AG04450 (cell line): Measurements from ENCODE around the gene ACAT1. TPM values are rescaled to one million over a fixed set of nuclear protein-coding genes. Genes with fewer than 3 reads are reported as not detected.
"Not testable (repeated sequence)": the region's sequence is repeated elsewhere in the genome, so short reads cannot be mapped to it uniquely, and the experiment has no call there.

Experiments
- CTCF ChIA-PET: fragments of 300-600, 350-600 bp; formaldehyde crosslinking; extraction: SDS; loops from one replicate; lab custom pipeline; 2022; ENCODE audit warnings: antibody characterized with exemption, inconsistent platforms; lab: Charles Lee
- POLR2A ChIA-PET: fragments of 350-600 bp; formaldehyde crosslinking; extraction: SDS; loops from one replicate; lab custom pipeline; 2021; ENCODE audit warnings: antibody characterized with exemption, inconsistent platforms; lab: Yijun Ruan, JAX
- DNase-seq: peaks from one replicate; pipeline ENCODE4 v3.0.0-alpha.2; 2011; ENCODE audit warnings: low read depth, low spot score
- H3K27ac ChIP-seq: one replicate; pipeline ENCODE4 v1.5.1; 2012; ENCODE audit warnings: low read depth, low read length, control low read depth
- H3K27me3 ChIP-seq: one replicate; pipeline ENCODE4 v1.6.0; 2012; ENCODE audit warnings: low read length; ENCODE audit not compliant: control insufficient read depth, insufficient read depth
- H3K4me3 ChIP-seq: 2 replicates; pipeline ENCODE4 v1.5.1; 2011; ENCODE audit warnings: mild to moderate bottlenecking, low read depth, low read length, control low read depth
- H3K9me3 ChIP-seq: 2 replicates; pipeline ENCODE4 v1.5.1; 2012; ENCODE audit warnings: low read length; ENCODE audit not compliant: control insufficient read depth, insufficient read depth
- polyA plus RNA-seq: library from polyadenylated mRNA; depleted of rRNA; stranded (reverse); fragments of >200 nt; gene quantifications from 2 replicates; pipeline ENCODE4 v1.2.3, GENCODE V29; 2011
- TF ChIP-seq, protein P1 (sequence below): IDR thresholded peaks from 2 replicates; pipeline ENCODE4 v1.5.1; 2011; ENCODE audit warnings: low read depth, low read length, control low read depth, inconsistent platforms

ACAT1 gene
- polyA plus RNA-seq, 1 experiment: 120 TPM

DNA sequence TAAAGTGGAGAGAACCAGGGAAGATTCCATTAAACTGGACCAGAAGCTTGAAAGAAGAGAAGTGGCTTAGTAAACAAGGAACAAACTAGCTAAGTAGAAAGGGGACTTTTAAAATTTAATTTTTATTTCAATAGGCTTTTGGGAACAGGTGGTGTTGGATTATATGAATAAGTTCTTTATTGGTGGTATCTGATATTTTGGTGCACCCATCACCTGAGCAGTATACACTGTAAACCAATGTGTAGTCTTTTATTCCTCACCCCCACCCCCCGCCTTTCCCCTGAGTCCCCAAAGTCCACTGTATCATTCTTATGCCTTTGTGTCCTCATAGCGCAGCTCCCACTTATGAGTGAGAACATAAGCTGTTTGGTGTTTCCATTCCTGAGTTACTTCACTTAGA lies 7.4 kb downstream of the ACAT1 start:
- TF ChIP-seq, protein P1, sequence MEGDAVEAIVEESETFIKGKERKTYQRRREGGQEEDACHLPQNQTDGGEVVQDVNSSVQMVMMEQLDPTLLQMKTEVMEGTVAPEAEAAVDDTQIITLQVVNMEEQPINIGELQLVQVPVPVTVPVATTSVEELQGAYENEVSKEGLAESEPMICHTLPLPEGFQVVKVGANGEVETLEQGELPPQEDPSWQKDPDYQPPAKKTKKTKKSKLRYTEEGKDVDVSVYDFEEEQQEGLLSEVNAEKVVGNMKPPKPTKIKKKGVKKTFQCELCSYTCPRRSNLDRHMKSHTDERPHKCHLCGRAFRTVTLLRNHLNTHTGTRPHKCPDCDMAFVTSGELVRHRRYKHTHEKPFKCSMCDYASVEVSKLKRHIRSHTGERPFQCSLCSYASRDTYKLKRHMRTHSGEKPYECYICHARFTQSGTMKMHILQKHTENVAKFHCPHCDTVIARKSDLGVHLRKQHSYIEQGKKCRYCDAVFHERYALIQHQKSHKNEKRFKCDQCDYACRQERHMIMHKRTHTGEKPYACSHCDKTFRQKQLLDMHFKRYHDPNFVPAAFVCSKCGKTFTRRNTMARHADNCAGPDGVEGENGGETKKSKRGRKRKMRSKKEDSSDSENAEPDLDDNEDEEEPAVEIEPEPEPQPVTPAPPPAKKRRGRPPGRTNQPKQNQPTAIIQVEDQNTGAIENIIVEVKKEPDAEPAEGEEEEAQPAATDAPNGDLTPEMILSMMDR: no peak
- ChIA-PET CTCF (no interaction called here), POLR2A (no interaction called here)
- no peak for DNase-seq
- no peak overlapping the region for H3K27ac ChIP-seq
- no peaks in the 10 kb centered on the region for H3K9me3 ChIP-seq
- no peak overlapping the region for H3K4me3 ChIP-seq
- H3K27me3 ChIP-seq: no peaks in the 10 kb centered on the region

DNA sequence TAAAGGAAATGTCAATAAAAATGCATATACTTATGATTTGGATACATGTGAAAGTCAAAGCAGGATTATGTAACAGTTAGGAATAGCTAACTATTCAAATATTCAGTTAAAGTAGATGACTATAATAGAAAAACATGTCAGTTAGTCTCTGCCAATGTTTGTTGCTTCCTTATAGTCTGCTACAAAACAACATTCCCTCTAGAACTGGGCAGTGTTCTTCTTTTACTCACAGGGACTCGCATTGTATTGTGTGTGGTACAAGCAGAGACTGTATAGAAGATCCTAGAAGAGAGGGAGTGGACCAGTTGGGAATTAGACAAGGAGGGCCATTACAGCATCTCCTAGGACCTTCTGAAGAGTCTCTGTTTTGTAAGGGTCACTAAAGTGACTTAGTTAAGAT lies 10.6 kb downstream of the ACAT1 start:
- ChIA-PET POLR2A (interaction anchor here (0.6 kb wide), 1 partner anchor 1418 kb away, joined by 4 read pairs; no protein-coding TSS in a partner anchor), CTCF (no interaction called here)
- Histone ChIP-seq H3K27me3 (no peaks in the 10 kb centered on the region), H3K9me3 (no peaks in the 10 kb centered on the region), H3K27ac (no peak overlapping the region), H3K4me3 (no peak overlapping the region)
- TF ChIP-seq, protein P1: no peak
- DNase-seq: no peak

DNA sequence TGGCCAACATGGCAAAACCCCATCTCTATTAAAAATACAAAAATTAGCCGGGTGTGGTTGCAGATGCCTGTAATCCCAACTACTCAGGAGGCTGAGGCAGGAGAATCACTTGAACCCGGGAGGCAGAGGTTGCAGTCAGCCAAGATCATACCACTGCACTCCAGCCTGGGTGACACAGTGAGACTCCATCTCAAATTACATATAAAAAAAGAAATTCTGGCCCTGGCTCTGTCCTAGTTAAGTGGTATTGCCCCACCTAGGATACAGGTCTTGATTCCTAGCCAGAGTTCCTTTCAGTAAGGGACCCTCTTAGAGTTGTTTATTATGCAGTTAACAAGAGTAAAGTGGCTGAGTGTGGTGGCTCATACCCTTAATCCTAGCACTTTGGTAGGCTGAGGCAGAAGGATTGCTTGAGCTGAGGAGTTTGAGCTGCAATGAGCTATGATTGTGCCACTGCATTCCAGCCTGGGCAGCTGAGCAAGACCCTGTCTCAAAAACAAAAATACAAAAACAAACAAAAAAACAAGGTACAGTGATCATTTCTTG lies 11.7 kb downstream of the ACAT1 start:
- POLR2A ChIA-PET, H3K4me3 ChIP-seq: not testable (repeated sequence)

DNA sequence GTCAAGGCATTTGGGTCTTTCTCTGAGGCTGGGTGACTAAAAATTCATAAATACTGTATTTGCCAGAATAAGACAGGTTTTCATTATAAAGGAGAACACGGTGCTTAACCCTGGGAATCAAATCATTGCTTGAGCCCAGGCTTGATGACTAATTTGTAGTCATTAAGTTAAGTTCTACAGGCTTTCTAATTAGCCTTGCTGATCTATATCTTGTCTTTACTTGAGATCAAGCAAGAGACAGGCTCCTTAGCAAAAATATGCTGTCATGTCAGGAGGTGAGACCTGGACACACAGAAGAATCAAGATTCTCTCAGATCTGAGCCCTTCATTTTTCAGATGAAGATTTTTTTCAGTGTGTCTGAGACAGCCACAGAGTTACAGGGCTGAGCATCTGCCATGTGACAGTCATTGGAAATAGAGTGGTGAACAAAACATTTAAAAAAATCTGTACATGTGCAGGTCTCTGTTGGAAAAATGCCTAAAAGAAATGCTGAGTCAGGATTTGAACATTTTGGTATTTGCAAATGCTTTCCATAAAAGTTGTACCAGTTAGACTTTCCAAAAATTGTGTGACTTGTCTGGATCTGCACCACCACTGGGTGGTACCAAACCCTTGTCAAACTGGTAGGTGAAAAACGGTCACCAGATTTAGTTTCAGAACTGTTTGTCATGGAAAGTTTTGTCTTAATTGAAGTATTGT lies 14.6 kb downstream of the ACAT1 start:
- CTCF ChIA-PET: interaction anchor here (0.7 kb wide), 1 partner anchor 14 kb away, joined by 4 read pairs; no protein-coding TSS in a partner anchor
- H3K27ac ChIP-seq: no peak overlapping the region
- no peak for DNase-seq

More for the DNA sequence above, 11.7 kb downstream of the ACAT1 start:
- H3K9me3 ChIP-seq, CTCF ChIA-PET, DNase-seq, H3K27ac ChIP-seq, H3K27me3 ChIP-seq: not testable (repeated sequence)

DNA sequence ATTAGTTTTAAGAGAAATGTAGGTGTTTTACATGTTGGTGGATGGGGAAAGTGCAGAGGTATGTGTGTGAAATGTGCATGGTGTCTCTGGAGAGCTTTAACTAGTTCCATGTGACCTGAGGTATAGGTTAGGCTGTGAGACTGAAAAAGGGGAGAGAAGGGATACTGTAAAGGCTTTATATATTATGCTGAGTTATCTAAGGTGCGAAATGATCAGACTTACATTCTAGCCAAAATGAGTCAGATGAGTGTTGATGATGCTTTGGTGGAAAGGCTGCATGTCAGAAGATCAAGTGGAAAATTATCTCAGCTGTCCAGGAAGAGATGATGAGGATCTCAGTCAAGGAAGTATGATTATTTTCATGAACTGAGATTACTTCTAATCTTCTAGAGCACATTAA lies 15.8 kb downstream of the ACAT1 start:
- no peak for DNase-seq
- no peaks in the 10 kb centered on the region for H3K9me3 ChIP-seq
- CTCF ChIA-PET: no interaction called here
- TF ChIP-seq, protein P1: no peak
- no peak overlapping the region for H3K4me3 ChIP-seq
- H3K27ac ChIP-seq: no peak overlapping the region
- POLR2A ChIA-PET: no interaction called here
- no peaks in the 10 kb centered on the region for H3K27me3 ChIP-seq

More for the DNA sequence above, 14.6 kb downstream of the ACAT1 start:
- H3K4me3 ChIP-seq: no peak overlapping the region
- TF ChIP-seq, protein P1: no peak
- H3K27me3 ChIP-seq: no peaks in the 10 kb centered on the region
- POLR2A ChIA-PET: no interaction called here
- H3K9me3 ChIP-seq: no peaks in the 10 kb centered on the region
